NCI-H526 (cell line): ENCODE data around the gene CNIH2.
A peak's percentile ranks its signal among the peaks of the same experiment; 100 is the strongest.
"Not testable (repeated sequence)": the region's sequence is repeated elsewhere in the genome, so short reads cannot be mapped to it uniquely, and the experiment has no call there.

ENCODE experiments used
- DNase-seq, 2 experiments: peaks; one replicate each; lab custom pipeline; 2025; lab: John Stamatoyannopoulos, UW

CNIH2 gene

DNA sequence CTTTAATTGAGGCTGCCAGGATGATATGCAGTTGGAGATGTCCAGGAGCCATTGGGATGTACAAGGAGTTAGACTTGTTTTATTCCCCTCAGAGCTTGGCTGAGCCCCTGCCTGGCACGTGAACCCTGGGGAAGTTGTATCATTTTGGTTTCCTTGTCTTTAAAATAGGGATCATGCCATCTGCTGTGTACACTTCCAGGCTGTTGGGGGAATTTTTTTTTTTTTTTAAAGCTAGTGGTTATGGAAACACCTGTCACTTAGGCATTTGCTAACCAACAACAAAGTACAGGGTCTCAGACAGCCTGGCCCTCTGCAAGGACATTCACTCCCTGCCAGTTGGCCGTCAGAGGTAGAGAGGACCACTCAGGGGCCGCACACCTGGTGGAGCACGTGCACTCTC is 18.0 kb upstream of the CNIH2 start:
- DNase-seq, result no peak

DNA sequence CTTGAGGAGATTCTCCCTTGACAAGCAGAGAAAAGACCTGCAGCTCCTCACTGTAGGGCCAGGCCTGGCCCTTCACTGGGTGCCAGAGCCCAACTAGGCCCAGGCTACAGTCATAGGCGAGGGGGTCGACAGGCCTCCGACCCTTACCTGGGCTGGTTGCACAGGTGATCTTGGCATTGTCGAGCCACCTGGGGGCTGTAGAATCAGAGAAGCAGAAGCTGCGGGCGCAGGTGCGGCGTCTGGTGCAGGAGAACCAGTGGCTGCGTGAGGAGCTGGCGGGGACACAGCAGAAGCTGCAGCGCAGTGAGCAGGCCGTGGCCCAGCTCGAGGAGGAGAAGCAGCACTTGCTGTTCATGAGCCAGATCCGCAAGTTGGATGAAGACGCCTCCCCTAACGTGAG is 16.4 kb upstream of the CNIH2 start:
- DNase-seq, result no peak

DNA sequence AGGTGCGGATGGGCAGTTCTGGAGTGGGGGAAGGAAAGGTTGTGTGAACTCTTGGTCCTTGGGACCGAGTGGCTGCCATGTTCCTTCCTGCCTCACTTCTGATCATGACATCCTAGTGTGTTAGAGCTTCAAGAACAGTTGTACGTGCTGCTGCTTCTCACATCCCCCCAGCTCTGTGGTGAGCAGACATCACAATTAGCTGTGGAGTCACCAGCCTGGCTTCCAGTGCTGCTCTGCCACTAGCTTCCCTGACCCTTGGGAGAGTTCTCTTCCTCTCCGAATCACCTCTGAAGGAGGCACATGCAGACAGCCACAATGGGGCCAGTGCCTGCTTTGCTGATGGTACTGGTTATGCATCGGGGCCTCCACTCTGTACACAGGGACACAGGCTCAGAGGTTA is 15.8 kb upstream of the CNIH2 start:
- DNase-seq, result no peak

DNA sequence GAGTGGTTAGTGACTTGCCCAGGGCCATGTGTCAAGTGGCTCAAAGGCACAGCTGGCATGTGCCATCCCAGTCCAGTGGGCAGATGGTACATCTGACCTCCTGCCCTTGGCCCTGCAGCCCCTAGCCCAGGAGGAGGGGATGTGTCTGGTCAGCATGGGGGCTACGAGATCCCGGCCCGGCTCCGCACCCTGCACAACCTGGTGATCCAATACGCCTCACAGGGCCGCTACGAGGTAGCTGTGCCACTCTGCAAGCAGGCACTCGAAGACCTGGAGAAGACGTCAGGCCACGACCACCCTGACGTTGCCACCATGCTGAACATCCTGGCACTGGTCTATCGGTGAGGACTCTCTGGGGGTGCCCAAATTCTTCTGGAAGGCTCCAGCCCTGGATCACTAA is 15.3 kb upstream of the CNIH2 start:
- no peak for DNase-seq

DNA sequence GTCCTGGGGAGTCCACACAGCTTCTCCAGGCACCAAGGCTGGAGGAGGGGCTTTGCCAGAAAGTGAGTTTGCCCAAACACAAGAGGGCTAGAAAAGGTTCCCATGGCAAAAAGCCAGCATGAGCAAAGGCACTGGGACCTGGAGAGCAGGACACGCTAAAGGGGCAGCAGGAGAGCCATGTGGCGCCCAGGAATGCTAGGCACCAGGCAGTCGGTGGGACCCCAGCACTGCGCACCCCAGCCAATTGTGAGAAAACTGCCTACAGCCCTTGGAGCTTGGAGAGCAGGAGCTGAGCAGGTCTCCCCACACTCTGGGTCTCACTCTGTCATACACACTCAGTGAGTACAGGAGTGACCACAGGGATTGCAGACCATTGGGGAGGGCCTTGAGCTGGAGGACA is 14.7 kb upstream of the CNIH2 start:
- DNase-seq, result no peak

DNA sequence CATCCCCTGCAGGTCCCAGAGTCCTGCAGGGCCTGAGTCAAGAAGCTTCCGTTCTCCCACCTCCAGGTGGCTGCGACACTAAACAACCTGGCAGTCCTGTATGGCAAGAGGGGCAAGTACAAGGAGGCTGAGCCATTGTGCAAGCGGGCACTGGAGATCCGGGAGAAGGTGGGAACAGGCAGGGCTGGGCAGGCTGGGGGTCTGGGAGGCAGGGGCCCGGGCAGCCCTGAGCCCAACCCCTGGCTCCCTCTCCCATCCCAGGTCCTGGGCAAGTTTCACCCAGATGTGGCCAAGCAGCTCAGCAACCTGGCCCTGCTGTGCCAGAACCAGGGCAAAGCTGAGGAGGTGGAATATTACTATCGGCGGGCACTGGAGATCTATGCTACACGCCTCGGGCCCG is 14.2 kb upstream of the CNIH2 start:
- DNase-seq, result no peak

DNA sequence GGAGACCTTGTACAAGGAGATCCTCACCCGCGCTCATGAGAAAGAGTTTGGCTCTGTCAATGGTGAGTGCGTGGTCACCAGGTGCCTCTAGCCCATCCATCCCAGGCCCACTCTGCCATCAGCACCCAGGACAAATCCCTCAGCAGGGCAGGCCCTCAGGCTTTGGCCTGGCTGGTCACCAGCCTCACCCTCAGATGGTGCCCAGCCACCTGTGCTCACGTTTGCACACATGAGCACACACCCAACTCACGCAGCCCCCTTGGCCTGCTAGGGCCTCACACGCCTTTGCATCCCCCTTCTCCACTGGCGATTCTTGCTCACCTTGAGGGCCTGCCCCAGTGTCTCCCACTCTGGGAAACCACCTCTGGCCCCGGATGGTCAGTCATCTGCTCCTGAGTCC is 13.6 kb upstream of the CNIH2 start:
- DNase-seq, result no peak

DNA sequence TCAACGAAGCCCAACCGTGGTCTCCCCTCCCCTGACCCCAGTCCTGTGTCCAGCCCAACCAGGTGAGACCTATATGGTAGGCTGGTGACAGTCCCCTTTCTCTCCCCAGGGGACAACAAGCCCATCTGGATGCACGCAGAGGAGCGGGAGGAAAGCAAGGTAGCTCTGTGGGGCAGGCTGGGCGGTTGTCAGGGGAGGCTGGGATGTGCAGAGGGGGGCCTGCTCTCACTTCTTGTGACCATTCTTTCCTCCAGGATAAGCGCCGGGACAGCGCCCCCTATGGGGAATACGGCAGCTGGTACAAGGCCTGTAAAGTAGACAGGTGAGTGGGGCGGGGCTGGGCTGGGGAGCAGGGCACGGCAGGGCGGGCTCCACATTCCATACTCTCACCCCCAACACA is 13.1 kb upstream of the CNIH2 start:
- DNase-seq, result peak; percentile 30 to 62

DNA sequence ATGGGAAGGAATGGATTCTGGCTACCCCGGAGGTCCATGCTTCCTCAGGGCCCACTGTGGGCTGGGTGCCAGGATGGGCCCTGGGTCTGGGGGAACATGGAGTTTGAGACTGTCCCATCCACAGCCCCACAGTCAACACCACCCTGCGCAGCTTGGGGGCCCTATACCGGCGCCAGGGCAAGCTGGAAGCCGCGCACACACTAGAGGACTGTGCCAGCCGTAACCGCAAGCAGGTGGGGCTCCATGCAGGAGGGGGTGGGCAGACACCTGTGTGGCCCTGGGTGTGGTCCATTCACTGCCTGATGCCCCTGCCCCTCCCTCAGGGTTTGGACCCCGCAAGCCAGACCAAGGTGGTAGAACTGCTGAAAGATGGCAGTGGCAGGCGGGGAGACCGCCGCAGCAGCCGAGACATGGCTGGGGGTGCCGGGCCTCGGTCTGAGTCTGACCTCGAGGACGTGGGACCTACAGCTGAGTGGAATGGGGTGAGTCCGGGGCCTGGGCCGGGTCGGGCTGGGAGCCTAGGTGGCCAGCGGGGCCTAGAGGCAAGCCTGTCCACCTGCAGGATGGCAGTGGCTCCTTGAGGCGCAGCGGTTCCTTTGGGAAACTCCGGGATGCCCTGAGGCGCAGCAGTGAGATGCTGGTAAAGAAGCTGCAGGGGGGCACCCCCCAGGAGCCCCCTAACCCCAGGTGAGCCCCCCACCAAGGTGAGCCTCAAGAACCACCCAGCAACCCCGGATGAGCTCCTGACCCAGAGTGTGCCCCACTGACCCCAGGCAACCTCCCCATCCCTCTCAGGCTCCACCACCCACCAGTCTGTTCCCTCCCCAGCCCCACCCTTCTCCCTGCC is 12.2 kb upstream of the CNIH2 start:
- no peak for DNase-seq

DNA sequence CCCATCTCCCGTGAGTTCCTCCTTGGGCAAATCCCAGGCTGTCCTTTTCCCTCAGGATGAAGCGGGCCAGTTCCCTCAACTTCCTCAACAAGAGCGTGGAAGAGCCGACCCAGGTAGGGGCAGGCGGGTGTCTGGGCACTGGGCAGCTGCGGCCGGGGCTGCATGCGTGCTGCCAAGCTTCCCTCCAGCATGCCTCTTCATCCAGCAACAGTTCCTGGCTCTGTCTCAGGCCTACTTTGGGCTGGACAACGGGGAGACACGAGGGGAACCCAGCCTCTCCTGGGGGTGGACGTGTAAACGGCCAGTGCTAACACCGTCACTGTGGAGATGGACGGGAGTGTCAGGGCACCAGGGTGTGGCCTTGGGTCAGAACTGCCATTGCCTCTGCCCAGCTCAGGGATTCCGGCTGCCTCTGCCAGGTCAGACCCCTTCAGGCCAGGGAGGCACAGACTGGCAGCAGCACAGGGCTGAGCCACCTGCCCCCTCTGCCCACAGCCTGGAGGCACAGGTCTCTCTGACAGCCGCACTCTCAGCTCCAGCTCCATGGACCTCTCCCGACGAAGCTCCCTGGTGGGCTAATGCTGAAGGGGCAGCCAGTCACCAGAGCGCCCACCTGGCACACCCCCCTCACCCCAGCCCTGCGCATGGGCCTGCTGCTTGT is 11.5 kb upstream of the CNIH2 start:
- DNase-seq, result no peak

DNA sequence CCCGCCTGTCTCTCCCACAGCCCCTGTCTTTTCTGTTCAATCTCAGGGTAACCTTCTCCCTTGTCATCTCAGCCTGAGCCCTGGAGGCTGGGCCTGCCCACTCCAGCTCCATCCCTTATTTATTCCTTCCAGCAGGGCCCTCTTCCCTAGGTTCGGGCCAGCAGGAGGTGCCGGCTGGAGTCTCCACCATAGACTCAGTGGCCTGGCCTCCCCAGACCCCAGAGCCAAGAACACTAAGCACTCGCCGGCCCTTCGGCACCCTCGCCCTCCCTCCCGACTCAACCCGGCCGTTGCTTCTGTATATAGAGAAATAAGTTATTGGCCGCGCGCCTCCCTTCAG is 11.0 kb upstream of the CNIH2 start:
- no peak for DNase-seq

DNA sequence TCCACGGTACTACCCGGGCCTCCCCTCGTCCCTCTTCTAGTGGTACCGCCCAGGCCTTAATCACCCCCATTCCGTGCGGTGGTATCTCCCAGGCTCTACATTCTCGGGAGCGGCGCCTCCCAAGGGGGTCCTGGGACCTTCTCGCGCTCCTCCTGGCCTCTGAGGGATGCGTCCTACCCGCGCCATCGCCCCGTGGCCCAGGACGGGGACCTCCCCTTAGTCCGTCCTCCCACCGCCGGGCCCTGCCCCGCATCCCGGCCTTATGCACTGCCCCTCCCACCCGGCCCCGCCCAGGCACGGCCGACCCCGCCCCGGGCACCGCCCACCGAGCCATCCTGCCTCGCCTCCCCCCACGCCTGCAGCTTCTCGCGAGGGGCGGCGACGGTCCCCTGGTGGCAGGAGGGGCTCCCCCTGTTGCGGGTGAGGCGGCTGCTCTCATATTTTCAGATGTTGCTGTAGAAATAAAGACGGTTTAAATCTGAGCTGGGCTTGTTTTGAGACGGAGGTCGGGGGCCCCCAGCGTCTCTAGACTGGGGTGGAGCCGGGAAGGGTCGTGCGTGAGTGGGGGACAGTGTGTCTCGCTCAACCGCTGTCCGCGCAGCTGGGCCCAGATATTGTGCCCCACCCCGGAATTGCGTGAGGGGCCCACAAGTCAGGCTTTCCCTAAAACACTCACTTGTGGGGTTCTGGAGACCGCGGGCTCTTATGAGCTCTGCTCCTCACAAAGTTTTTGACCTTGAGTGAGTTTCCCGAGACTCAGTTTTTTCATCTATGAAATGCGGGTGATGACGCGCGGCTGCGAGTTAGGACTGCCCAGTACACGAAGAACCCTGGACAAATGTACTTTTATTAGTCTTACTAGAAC is 10.4 kb upstream of the CNIH2 start:
- DNase-seq, result peak; percentile 71 to 88

DNA sequence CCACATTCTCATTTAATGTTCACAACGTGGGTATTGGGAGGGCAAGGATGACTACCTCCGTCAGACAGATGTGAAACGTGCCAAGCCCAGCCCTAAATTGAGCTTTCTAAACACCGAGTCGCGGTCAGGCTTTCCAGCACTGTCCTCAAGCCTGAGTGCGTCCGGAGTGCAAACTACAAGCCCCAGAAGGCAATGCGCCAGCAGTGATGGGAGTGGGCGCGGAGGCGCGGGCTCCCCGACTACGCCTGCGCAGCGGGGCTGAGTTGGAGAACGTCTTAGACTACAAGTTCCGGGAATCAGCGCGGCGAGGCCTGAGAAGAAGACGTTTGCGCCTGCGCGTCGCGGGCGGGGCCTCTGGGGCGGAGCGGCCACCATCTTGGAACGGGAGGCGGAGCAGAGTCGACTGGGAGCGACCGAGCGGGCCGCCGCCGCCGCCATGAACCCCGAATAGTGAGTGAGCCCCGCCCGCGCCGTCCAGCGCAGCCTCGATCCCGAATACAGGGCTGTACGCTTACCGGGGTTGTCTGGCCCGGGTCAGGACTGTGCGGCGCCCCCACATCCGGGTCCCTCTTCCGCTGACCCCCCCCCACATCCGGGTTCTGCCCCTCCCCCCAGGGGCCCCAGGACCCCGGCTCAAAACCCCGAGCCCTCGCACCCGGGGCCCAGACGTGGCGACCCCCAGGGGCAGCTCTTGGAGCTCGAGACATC is 9.6 kb upstream of the CNIH2 start, which contains the start of gene RAB1B:
Gene RAB1B (plus strand): TSS at position 396 of the 708 bp plus-strand sequence. CDS start 41 bp downstream, at position 437.
- DNase-seq, result peak; percentile 98 to 100

DNA sequence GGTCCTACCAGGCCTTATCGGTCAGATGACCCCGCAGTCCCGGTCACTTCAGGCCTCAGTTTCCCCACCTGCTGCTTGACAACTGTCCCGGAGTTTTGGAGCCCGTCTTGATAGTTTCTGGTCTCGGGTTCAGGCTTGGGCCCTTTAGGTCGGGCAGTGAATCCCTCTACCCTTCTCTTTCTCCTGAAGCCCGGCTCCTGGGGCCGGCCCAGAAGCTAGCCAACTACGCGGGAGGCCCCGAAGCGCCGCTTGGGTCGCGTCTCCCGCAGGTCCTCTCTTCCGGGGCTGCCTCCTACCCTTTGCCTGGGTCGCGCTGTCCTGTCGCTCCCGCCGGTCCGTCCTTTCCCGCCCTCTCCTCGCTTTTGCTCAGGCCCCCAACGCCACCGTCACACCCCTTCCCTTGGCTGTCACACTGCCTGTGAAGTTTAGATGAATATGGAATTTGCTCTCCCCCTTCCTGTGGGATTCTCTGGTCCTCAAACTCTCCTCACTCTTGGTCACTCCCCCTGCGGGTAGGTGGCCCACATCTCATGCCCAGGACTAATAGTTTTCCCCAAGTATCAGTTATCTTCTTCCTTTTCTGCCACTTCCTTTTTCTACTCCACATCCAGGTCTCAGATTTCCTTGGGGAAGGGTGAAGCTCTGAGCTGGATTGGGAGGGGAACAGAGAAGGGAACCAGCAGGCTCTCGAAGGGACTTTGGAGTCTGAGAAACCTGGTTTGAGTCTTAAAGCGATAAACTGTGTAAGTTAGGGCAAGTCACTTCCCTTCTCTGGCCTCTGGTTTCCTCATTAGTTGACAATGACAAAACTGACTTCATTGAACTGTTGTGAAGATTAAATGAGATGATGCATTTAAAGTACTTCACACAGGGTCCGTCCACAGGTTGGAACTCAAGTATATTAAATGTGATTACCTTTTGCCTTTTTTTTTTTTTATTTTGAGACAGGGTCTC is 8.7 kb upstream of the CNIH2 start:
- peak in 1 of 2 experiments; percentile 65 for DNase-seq

DNA sequence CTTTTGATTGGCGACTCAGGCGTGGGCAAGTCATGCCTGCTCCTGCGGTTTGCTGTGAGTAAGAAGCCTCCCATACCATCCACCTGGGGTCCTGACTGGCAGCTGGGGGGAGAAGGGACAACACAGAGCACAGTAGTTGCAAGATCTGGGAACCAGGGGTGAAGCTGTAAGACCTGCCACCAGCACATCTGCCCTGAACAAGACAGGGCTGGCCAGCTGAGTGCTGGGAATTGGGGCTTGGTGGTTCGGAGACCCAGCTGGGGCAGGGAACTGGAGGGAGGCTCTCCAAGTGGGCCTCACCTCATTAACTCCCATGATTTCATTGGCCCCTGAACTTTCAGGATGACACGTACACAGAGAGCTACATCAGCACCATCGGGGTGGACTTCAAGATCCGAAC is 6.2 kb upstream of the CNIH2 start:
- no peak for DNase-seq

DNA sequence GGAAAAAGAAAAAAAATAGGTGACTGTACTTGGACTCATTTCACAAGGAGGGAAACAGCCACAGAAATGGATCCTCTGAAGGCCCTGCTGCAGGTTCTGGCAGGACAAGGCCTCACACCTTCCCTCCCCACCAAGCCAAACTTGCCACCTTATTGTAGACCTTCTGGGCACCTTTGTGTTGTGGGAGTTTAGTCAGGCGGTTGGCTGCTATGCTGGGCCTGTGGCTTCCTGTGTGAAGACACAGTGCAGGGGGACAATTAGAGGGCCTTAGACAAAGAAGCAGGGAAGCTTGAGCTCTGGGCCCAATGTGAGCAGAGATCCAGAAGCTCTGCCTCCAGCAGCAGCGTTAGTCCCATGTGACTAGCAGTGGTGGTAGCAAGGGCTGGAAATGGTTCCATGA is 5.4 kb upstream of the CNIH2 start:
- no peak for DNase-seq

DNA sequence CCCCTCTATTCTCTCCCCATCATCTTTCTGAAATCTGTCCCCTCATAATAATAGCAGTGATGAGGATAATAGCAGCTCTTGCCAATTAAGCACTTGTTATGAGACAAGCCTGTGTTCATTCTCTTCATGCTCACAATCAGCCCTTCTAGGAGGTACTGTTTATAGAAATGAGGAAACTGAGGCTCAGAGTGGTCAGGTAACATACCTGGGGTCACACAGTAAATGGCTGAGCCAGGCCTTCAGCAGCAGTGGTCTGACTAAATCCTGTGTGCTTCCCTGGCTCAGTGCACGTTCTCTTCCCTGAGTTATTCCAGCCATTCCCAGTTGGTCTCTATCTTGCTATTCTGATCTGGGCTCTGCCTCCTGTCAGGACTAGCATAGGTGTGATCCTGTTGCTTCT is 3.8 kb upstream of the CNIH2 start:
- DNase-seq, result no peak

DNA sequence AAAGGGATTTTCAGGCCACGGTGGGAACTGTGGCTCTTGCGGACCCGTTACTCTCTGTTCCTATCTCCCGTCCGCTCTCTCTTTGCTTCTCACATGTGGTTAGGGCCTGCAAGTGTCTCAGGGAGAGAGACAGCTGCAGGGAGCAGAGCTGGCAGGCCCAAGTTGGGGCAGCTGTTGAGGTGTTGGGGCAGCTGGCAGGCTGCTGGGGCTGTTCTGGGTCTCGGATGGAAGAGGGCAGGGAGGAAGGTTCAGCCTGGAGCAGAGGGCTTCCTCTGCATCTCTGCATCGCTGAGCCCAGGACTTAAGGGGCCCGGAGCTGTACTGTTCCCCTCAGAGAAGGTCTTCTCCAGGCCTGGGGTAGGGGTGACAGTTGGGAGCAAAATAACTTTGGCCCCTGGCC is 2.6 kb upstream of the CNIH2 start:
- DNase-seq, result no peak

DNA sequence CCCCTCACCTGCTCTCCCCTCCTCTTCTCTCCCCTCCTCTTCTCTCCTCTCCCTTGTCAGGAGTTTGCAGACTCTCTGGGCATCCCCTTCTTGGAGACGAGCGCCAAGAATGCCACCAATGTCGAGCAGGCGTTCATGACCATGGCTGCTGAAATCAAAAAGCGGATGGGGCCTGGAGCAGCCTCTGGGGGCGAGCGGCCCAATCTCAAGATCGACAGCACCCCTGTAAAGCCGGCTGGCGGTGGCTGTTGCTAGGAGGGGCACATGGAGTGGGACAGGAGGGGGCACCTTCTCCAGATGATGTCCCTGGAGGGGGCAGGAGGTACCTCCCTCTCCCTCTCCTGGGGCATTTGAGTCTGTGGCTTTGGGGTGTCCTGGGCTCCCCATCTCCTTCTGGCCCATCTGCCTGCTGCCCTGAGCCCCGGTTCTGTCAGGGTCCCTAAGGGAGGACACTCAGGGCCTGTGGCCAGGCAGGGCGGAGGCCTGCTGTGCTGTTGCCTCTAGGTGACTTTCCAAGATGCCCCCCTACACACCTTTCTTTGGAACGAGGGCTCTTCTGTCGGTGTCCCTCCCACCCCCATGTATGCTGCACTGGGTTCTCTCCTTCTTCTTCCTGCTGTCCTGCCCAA is 1.9 kb upstream of the CNIH2 start:
- DNase-seq, result no peak

DNA sequence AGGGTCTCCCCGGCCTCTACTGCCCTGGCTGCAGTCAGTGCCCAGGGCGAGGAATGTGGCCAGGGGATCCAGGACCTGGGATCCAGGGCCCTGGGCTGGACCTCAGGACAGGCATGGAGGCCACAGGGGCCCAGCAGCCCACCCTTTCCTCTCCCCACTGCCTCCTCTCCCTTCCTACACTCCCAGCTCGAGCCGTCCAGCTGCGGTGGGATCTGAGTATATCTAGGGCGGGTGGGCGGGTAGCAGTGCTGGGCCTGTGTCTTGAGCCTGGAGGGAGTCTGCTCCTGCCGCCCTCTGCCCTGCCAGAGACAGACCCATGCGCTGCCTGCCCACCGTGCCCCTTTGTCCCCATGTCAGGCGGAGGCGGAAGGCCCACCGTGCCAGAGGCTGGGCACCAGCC is 1.4 kb upstream of the CNIH2 start:
- DNase-seq, result not testable (repeated sequence)
